GM12892 (cell line): ENCODE data around the gene SAMSN1.

Experiments used
- POLR2A ChIP-seq: IDR thresholded peaks from 2 replicates; pipeline ENCODE4 v1.6.1; 2011; ENCODE audit warnings: low read depth, low read length, control low read depth
- POLR2AphosphoS5 ChIP-seq: IDR thresholded peaks from 2 replicates; pipeline ENCODE4 v1.6.1; 2011; ENCODE audit warnings: low read depth, low read length, control low read depth
- TAF1 ChIP-seq: IDR thresholded peaks from 2 replicates; pipeline ENCODE4 v1.6.1; 2011; ENCODE audit warnings: low read depth, mild to moderate bottlenecking, control low read depth, low read length, borderline replicate concordance

DNA sequence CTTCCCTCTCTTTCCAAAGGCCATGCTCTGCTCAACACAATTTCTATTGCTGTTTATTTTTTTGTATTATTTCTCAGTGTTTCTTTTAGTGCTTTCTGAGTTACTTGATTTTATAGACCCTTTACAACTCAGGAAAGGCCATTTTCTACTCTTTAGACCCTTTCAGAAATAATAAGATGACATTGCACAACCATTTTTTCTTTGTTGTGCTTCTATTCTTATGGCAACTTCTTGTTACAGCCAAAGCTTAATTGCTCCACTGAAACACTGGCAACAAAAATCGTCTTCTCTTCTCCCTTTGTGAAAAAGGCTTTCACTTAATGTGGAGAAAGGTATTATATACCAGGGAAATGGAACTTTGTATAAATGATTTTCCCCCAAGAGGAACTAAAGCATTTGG lies 39.0 kb upstream of the SAMSN1 start:
- TF ChIP-seq POLR2AphosphoS5 (no peak), POLR2A (no peak), TAF1 (no peak)
